Smooth muscle cell (in vitro differentiated cells): Measurements from ENCODE around the gene CCDC198. TPM values are rescaled to one million over a fixed set of nuclear protein-coding genes. Genes with fewer than 3 reads are reported as not detected.

Experiments used
- DNase-seq: peaks from one replicate; lab custom pipeline; 2025; ENCODE audit not compliant: unreplicated experiment; lab: John Stamatoyannopoulos, UW
- H2AFZ ChIP-seq: fragments of 200-600 bp; sonication (generic); 2 replicates; pipeline ENCODE4 v1.6.0; 2016; ENCODE audit warnings: antibody characterized with exemption, low read depth, mild to moderate bottlenecking
- H3F3A ChIP-seq: fragments of 200-600 bp; sonication (generic); 2 replicates; pipeline ENCODE4 v1.6.0; 2017; ENCODE audit warnings: antibody characterized with exemption, low read depth
- H3K27ac ChIP-seq: fragments of 200-600 bp; sonication (generic); 2 replicates; pipeline ENCODE4 v1.5.1; 2016; ENCODE audit warnings: low read depth, mild to moderate bottlenecking
- H3K27me3 ChIP-seq: fragments of 200-600 bp; sonication (generic); 2 replicates; pipeline ENCODE4 v1.6.1; 2016; ENCODE audit warnings: low read depth, mild to moderate bottlenecking
- H3K36me3 ChIP-seq: fragments of 200-600 bp; sonication (generic); 2 replicates; pipeline ENCODE4 v1.5.1; 2016; ENCODE audit warnings: low read depth
- H3K4me1 ChIP-seq: fragments of 200-600 bp; sonication (generic); 2 replicates; pipeline ENCODE4 v1.5.1; 2016; ENCODE audit warnings: low read depth
- H3K4me2 ChIP-seq: fragments of 200-600 bp; sonication (generic); 2 replicates; pipeline ENCODE4 v1.6.0; 2016; ENCODE audit warnings: mild to moderate bottlenecking
- H3K4me3 ChIP-seq: fragments of 200-600 bp; sonication (generic); 2 replicates; pipeline ENCODE4 v1.5.1; 2016; ENCODE audit warnings: mild to moderate bottlenecking
- H3K79me2 ChIP-seq: fragments of 200-600 bp; sonication (generic); 2 replicates; pipeline ENCODE4 v1.6.0; 2016; ENCODE audit warnings: low read depth, mild to moderate bottlenecking
- H3K9ac ChIP-seq: fragments of 200-600 bp; sonication (generic); 2 replicates; pipeline ENCODE4 v1.6.0; 2016; ENCODE audit warnings: low read depth
- H3K9me3 ChIP-seq: fragments of 200-600 bp; sonication (generic); replicated peaks from 2 replicates; pipeline ENCODE4 v1.5.1; 2016; ENCODE audit warnings: low read depth
- H4K20me1 ChIP-seq: fragments of 200-600 bp; sonication (generic); 2 replicates; pipeline ENCODE4 v1.6.0; 2016; ENCODE audit warnings: low read depth
- WGBS: methylation state at CpG from one replicate; pipeline ENCODE4 v1.1.7; 2016; ENCODE audit warnings: low lambda C conversion rate; 5-methylcytosine and 5-hydroxymethylcytosine counted together
- polyA plus RNA-seq: library from polyadenylated mRNA; unstranded; fragments of >200 nt; fragmentation: Nextera tagmentation; extraction: Ambion mirVana; gene quantifications from 2 replicates; pipeline ENCODE4 v1.2.1, GENCODE V29; 2016
- total RNA-seq: library from RNA; depleted of rRNA; stranded (reverse); fragments of >200 nt; gene quantifications from 2 replicates; pipeline ENCODE4 v1.2.3, GENCODE V29; 2014
- TF ChIP-seq, protein P1 (sequence below): fragments of 200-600 bp; sonication (generic); IDR thresholded peaks from 2 replicates; pipeline ENCODE4 v1.5.1; 2017; ENCODE audit warnings: borderline replicate concordance, mild to moderate bottlenecking, antibody characterized with exemption; ENCODE audit not compliant: insufficient read depth, poor library complexity, severe bottlenecking

CCDC198 gene, protein sequence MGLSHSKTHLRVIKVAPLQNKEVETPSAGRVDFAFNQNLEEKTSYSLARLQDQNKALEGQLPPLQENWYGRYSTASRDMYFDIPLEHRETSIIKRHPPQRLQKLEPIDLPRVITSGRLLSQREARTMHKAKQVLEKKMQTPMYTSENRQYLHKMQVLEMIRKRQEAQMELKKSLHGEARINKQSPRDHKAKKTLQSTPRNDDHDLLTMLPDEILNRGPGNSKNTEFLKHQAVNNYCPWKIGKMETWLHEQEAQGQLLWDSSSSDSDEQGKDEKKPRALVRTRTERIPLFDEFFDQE
- total RNA-seq: not detected in 2 replicates
- polyA plus RNA-seq: not detected in 2 replicates

DNA sequence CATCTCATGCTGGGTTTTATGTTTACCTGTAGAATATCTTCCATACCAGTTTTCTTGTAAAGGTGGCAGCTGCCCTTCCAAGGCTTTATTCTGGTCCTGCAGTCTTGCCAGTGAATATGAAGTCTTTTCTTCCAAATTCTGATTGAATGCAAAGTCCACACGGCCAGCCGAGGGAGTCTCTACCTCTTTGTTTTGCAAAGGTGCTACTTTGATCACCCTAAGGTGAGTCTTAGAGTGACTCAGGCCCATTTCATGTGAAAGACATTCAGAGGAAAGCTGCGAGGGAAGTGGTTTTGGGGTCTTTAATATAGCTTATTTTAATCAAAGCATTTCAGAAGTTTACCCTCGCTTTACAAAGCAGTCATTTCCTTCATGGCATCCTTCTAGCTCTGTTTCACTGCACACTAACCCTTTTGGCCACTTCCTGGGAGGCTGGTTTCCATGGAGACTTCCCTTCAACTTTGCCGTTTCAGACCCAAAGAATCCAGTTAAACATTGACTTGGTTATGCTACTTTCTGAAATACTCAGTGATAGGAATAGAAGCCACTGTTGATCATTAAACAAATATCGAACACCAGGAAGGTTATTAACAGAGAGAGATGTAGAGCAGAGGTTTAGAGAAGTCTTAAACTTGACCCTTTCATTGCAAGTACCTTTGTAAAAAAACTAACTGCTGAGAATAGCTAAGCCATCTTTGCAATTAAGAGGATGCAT is at the start of gene CCDC198:
Gene CCDC198, minus strand, starts transcription at position 391 of the 715 bp plus-strand sequence. Its CDS starts 142 bp downstream, at position 249.
- Histone ChIP-seq H2AFZ (no peak within 1 kb of the TSS), H3K4me3 (peak within 1 kb of the TSS; percentile 17), H3K4me2 (peak within 1 kb of the TSS; percentile 34), H4K20me1 (no peaks in the 10 kb centered on the region), H3K27ac (no peak within 1 kb of the TSS), H3K36me3 (no peaks in the 10 kb centered on the region), H3K4me1 (no peaks in the 10 kb centered on the region), H3K9me3 (no peaks in the 10 kb centered on the region), H3K27me3 (peaks cover 13% of the 10 kb centered on the region), H3K79me2 (no peaks in the 10 kb centered on the region), H3K9ac (no peak within 1 kb of the TSS), H3F3A (no peaks in the 10 kb centered on the region)
- no peak for DNase-seq
- TF ChIP-seq, protein P1, sequence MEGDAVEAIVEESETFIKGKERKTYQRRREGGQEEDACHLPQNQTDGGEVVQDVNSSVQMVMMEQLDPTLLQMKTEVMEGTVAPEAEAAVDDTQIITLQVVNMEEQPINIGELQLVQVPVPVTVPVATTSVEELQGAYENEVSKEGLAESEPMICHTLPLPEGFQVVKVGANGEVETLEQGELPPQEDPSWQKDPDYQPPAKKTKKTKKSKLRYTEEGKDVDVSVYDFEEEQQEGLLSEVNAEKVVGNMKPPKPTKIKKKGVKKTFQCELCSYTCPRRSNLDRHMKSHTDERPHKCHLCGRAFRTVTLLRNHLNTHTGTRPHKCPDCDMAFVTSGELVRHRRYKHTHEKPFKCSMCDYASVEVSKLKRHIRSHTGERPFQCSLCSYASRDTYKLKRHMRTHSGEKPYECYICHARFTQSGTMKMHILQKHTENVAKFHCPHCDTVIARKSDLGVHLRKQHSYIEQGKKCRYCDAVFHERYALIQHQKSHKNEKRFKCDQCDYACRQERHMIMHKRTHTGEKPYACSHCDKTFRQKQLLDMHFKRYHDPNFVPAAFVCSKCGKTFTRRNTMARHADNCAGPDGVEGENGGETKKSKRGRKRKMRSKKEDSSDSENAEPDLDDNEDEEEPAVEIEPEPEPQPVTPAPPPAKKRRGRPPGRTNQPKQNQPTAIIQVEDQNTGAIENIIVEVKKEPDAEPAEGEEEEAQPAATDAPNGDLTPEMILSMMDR: no peak
- 47% methylated on average over 6 of the region's 6 CpGs for WGBS

DNA sequence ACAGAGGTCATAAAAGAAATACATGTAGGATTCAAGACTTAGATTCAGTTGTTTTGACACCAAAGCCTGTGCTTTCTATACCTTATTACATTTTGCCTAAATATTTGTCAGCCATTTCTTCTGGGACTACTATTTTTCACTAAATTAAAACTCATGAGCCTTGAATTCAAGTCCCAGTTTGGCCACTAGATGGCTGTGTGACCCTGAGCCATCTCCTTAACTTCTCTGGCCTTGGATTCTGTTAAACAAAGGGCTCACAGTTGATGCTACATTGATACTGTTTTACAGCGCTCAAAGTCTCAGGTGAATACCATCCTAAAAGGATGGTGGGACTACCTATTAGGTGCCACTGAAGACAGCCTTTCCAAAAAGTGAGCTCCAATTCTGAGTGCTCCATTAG is 39.6 kb upstream of the CCDC198 start:
- TF ChIP-seq, protein P1: peak; percentile 40
- H3K4me3 ChIP-seq: no peak overlapping the region
- H3K27me3 ChIP-seq: peaks cover 3% of the 10 kb centered on the region
- no peak overlapping the region for H3K4me2 ChIP-seq
- H4K20me1 ChIP-seq: no peaks in the 10 kb centered on the region
- no peak overlapping the region for H3K27ac ChIP-seq
- 79% methylated on average over 1 of the region's 1 CpG for WGBS
- no peaks in the 10 kb centered on the region for H3K79me2 ChIP-seq
- H3K9me3 ChIP-seq: no peaks in the 10 kb centered on the region
- H3F3A ChIP-seq: no peaks in the 10 kb centered on the region
- no peaks in the 10 kb centered on the region for H3K36me3 ChIP-seq
- no peak overlapping the region for H3K9ac ChIP-seq
- no peak overlapping the region for H2AFZ ChIP-seq
- no peak for DNase-seq
- no peaks in the 10 kb centered on the region for H3K4me1 ChIP-seq

DNA sequence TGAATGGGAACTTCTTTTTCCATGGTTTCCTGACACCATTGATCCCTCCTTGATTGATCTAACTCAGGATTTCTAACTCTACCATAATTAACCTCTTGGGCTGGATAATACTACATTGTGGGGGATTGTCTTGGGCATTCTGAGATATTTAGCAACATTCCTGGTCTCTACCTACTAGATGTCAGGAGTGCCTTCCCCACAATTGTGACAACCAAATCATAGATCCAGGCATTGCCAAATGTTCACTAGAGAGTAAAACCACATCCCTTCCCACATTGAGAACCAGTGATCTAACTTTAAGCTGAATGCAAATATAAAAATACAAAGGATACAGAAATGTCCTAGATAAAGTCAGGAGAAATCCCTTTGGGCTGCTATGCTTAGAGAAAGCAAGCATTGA is 36.9 kb upstream of the CCDC198 start:
- Histone ChIP-seq H3F3A (no peaks in the 10 kb centered on the region), H4K20me1 (no peaks in the 10 kb centered on the region), H3K9me3 (no peaks in the 10 kb centered on the region), H3K27ac (no peak overlapping the region), H2AFZ (no peak overlapping the region), H3K36me3 (no peaks in the 10 kb centered on the region), H3K27me3 (peaks cover 3% of the 10 kb centered on the region), H3K9ac (no peak overlapping the region), H3K4me2 (no peak overlapping the region), H3K4me3 (no peak overlapping the region), H3K79me2 (no peaks in the 10 kb centered on the region), H3K4me1 (no peaks in the 10 kb centered on the region)
- TF ChIP-seq, protein P1: no peak
- DNase-seq: no peak

DNA sequence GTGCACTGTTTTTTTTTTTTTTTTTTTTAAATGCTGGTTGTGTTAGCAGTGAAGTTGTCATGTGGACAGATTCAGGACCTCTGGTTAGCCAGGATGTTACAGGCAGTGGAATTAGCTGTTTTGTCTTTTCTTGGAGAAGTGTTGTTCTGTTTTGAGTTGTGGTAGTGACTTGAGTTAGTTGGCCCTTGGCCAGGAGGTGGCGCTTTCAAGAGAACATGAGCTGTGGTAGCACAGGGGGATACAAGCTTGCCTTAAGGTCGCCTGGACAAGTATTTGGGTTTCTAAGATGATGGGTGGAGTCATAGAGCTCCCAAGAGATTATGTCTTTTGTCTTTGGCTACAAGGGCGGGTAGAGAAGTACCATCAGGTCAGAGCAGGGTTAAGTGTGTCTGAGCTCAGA is 33.3 kb upstream of the CCDC198 start:
- Histone ChIP-seq H3F3A (no peaks in the 10 kb centered on the region), H3K4me3 (no peak overlapping the region), H4K20me1 (no peaks in the 10 kb centered on the region), H3K27ac (no peak overlapping the region), H3K4me1 (no peaks in the 10 kb centered on the region), H3K9me3 (no peaks in the 10 kb centered on the region), H3K9ac (no peak overlapping the region), H3K27me3 (peaks cover 3% of the 10 kb centered on the region), H3K36me3 (no peaks in the 10 kb centered on the region), H3K4me2 (no peak overlapping the region), H3K79me2 (no peaks in the 10 kb centered on the region), H2AFZ (no peak overlapping the region)
- 47% methylated on average over 3 of the region's 3 CpGs for WGBS
- TF ChIP-seq, protein P1: no peak
- no peak for DNase-seq
